GM18517 (cell line): ENCODE data around the gene SYNE1.

ENCODE experiments used
- ATAC-seq: cut with Tn5 transposase; IDR thresholded peaks from one replicate; pipeline ENCODE4 v1.9.1; 2021; ENCODE audit warnings: mild to moderate bottlenecking, moderate library complexity; ENCODE audit not compliant: unreplicated experiment

The SYNE1 gene

DNA sequence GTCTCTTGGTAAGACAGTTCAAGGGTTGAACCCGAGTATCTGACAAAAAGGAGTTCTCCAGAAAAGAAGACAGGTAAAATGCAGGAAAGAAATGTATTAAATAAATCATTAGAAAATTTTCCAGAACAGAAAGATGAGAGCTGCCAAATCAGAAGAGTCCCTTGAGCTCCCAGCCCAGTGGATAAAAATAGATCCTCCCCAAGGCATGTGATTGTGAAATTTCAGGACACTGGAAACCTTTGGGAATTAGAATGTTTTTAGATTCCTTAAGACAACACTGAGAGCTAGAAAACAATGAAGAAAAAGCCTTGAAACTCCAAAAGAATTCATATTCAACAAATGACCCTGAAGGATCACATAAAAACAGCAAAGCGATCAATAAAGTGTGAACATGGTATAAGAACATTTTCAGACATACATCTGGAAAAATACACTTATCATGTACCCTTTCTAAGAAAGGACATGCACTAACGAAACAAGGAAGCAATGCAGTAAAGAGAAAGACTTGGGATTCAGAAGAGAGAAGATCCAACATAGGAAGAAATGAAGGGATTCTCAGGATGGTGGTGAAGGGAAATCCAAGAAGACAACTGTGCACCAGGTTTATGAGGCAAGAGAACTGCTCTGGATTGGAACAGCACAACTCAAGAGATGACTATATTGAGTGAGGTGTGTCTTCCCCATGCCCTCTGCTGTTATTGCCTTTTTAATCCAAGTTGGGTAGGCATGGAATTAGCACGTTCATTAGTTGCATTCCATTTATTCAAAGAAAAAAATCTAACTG is 390.4 kb downstream of the SYNE1 start:
- ATAC-seq: no peak

DNA sequence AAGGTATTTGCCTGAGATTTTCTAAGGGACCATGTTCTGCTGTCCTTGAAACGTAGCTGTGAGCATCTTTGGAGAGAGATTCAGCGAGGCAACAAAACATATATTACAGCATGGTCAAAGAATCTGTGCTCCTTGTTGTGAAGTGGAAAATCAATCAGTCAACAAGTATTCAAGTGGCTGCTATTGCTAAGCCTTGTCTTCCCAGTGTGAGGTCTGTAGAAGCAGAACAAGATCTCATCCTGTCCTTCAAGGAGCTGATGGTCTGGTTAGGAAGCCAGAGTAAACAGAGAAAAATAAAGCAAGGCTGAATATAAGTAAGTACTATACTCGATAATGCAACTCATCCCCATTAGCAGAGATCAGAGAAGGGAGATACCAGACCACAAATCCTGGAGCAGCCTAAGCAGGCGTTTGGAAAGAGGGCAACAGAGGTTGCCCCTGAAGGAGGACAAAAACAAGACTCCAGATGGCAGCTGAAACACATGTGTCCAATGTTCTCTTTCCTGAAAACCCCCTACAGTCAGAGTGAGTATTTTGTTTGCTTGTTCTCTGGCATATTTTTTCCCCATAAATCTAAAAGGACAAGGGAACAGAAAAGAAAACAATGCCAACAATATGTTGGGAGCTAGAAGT is 392.0 kb downstream of the SYNE1 start:
- no peak for ATAC-seq

DNA sequence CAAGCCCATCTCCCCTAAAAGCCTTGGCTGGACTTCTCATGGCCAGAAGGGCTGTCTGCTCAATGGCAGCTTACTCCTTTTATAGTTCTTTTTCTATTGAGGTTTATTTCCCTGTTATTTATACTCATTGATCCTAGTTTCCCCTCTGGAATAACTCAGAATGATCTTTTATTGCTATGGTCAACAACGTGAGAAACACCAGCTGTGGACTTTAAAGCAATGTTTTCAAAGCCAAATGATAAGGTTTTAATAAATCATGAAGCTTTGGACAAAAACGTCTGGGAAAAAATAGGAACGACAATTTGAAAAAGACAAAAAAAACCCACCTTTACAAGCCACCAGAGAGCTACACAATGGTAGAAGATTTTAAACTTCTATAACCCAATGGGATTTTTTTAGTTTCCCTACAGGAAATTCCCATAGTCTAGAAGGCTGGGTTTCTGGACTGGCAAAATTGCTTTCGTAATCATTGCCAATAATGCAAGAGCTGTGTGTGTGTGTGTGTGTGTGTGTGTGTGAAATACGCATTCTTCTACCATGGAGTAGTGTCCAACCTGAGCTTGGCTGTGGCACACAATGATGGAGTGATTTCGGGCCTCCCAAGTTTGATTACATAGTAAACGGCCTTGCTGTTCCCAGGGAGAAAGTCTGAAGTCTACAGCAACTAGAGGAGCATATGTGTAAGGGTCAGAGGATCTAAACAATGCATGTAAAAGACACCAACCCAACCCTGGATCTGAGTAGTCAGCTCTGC is 396.0 kb downstream of the SYNE1 start:
- ATAC-seq: no peak

DNA sequence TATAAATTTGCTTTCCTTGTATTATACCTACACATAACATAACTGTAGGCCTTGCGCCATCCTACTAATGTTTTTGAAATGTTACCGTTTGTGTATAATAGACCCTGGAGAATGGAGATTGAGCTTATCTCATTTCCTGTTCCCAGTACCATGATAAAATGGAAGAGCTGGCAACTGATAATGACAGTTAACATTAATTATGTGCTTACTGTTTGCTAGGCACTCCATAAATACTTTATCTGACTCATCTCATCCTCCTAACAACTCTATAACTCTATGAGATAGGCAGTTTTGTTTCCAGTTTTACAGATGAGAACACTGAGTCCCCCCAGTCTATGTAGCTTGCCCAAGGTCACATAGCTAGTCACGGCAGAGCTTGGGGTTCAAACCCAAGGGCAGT is 396.7 kb downstream of the SYNE1 start:
- no peak for ATAC-seq

DNA sequence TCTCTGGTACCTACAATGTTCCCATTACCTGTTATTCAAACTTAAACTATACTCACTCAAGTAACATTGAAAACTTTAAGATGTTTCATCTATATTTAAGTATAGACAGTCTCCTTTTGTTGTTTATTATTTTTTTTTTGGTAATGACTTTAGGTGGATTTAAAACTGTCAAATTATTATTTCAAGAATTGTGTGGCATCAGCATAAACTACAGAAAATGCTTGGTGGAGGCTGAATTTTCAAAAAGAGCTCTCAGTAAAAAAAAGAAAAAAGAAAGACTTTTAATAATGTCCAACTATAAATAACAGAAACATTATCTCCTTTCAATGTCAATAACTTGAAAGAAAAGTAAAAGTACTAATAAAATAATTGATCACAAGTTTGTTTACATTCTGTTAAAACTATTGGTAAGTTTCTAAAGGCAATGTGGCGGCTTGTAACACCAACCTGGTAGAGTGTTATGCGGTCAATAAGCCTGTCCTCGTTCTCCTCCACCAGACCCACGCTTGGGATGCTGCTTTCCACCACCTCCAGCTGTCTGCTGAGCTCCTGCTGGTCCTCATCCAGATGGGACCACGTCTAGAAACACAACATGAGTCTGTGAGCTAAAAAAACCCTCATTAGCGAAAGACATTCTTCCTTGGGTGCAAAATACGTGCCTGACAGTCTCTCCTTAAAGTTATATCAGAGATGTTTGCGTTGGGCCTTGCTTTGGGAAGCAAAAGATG is 400.6 kb downstream of the SYNE1 start:
- ATAC-seq: no peak

DNA sequence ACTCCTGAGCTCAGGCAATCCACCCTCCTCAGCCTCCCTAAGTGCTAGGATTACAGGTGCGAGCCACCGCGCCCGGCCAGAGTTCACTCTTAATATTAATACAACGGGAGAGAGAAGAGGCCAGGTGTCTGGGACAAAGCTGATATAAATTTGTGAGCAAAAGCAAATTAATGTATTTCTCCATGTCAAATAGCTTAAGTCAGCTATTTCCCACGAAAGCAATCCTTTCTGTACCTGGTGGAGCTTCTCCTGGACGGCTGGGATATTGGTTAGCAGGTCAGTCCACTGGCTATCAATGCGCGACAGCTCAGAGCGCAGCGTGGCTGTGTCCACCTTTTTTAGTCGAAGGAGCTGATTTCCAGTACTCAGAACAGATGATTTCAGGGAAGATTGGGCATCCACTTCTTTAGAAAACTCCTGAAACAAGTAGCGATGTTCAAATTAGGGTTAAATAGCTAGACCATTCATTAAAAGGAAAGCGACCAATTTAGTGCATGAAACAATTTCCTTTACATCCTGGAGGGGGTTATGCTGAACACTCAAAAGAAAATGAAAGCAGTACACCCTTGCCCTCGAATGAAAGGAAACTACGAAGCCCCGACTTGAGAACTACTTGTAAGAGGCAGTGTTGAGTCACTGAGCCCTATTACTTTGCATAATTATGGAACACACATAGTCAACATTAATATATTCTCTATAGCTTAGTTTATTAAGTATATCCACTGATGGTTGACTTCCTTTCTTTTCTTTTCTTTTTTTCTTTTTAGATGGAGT is 403.4 kb downstream of the SYNE1 start:
- ATAC-seq: no peak

DNA sequence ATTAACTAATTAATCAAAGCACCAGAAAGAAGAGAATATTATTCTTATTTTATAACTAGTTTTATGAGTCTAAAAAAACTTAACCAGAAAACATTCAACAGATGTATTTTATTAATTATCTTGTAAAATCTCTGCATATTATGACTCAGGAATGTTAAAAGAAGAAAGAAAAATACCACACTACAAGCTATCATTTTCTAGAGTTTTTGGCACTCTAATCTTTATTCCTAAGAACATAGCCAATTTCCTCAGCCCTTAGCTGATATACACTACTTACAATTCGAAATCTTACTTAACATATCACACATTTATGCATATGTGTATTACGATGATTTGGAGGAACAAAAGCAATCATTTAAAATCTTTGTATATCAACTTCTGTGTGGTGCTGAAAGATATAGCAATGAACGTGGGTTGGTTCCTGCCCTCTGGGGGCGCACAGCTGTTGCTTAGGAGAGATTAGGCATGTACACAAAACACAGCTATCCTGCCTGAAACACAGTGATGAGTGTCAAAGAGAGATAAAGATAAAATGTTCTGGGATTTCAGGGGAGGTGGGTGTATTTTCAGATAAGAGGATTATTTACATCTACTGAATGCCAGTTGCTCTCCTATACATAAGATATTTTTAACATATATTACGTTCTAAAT is 404.5 kb downstream of the SYNE1 start:
- ATAC-seq: no peak

DNA sequence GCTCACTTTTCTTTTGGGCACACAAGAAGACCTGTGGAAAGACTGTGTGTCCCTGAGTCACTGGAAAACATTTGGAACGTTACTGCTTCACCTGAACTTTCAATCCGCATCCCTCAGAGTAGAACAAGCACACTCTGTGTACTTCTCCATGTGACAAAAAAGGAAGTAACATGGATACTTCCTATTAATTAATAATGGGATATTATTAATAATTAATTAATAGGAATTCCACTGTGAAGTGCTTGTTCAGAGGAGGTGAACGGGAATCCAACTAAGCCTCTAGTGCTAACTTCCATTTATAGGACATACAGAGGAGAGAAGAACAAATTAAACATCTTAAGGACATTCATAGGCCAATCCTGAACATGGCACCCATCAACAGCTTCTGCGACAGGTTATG is 407.8 kb downstream of the SYNE1 start:
- no peak for ATAC-seq

DNA sequence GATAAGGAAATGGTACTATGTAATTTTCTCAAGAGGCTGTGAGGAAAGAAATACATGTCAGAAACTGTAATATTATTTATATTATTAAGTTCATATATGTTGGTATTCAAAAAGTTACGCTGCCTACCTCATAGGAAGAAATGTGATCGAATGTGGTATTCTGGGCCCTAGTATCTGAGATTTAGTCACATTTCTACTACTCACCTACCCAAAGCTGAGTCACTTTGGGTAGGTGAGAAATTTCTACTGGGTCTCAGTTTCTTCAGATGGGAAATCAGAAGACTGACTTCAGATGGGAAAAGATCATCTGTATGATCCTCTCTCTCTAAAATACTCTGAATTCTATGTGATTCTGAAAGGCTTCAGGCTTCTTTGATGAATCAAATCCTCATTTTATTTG is 411.0 kb downstream of the SYNE1 start:
- ATAC-seq: no peak

DNA sequence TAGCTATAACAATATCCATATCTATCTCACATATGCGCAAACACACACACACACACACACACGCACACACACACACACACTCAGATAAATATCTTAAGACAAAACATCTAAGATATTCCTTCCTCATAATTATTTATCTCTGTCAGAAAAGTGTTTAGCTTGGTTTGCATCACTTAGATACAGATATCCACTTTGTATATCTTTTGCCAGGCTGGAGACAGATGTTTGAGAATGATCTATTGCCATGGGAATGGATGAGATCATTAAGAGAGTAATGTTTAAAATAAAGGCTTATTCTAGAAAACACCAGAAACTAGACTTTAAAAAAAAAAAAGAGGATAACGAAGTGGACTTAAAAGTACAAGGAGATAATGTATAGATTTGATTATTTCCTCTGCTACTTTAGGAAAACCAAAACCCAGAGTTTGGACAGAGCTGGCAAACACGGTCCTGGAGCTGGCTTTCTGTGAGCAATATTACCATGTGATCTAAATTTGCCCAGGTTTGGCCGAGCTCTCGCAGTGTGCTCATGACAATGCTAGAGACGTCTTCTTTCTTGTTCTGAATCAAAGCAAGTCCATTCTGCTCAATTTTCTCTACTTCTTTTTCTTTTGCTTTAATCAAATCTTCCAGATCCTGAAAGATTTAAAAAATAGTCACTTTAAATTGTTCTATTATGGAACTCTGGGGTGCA is 411.8 kb downstream of the SYNE1 start:
- ATAC-seq: no peak

DNA sequence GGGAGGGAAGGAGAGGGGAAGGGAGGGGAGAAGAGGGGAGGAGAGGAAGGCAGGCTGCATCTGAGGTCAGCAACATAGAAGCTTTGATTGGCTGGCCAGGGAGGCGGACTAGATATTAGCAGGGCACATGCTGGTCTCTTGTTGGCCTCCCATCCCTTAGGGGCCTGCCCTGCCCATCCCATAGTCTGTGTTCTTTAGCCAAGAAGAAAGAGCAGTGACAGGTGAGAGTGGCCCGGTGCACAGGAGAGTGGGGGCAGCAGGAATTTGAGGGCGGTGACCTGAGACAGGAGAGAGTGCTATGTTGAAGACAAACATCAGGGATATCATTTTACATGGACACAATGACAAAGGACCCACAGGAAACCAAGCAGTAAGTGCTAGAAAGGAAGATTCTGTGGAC is 413.5 kb downstream of the SYNE1 start:
- ATAC-seq: no peak

DNA sequence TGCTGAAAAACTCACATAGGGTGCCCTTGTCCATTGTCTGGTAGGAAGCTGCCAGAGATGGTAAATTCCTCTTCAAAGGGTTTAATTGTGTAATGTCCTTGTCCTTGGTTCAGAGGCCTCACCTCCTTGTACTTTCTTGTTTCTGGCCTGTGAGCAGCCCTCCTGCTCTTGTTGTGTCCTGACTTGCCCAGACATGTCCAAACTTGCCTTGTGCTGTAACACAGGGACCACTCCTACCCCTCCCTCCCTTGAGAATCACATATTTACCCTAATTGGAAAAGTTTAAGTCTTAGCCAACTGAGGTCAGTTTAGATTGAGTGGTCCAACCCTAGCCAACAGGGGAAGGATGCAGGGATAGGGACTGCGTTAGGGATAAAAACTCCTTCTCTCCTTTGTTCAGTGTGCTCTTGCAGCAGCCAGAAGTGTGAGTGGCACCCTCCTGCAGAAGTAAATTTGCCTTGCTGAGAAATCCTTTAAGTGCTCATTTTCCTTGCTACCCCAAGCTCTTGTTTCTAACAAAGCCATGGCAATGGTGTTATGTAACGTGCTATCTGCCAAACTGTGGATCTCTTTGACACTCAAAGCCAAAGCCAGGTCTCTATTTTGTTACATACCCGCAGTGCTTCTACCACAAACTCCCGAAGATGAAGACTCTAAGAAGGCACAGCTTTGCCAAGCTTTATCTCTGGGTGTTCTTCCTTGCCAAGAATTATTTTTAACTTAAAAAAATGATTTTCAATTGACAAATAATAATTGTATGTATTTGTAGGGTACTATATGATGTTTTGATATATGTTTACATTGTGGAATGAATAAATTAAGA is 415.1 kb downstream of the SYNE1 start:
- ATAC-seq: no peak

DNA sequence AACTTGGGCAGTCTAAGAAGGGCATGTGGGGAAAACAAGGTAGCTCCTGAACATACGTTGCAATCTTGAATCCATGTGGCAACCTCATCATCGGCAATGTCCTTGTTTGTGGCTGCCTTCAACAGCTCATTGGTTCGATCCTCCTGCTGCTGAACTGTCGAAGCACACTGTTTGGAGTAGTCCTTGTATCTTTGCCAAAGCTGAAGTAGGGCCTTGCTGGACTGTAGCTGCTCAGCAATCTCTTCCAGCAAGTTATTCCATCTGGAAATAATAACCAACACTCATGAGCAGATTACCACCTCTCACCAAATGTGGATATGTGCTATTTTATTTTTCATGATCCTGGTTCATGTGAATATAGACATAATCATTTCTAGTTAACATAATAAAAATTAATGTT is 416.4 kb downstream of the SYNE1 start:
- no peak for ATAC-seq

DNA sequence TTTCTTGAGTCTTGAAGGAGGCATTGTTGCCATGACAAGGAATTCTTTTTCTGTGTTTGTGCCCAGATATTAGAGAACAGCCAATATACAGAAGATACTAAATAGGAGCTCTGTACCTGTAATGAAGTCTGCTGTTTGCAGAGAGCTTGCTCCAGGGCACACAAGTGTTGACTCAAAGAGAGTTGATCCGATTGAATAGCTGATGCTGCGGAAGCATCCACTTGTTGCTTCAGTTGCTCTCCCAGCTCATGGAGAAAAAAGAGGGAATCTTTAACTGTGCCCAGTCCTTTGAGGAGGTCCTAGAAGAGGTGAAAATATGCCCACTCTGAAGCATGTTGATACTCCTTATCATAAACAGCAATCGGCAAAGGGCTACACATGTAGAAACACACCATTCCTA is 418.3 kb downstream of the SYNE1 start:
- ATAC-seq: no peak

DNA sequence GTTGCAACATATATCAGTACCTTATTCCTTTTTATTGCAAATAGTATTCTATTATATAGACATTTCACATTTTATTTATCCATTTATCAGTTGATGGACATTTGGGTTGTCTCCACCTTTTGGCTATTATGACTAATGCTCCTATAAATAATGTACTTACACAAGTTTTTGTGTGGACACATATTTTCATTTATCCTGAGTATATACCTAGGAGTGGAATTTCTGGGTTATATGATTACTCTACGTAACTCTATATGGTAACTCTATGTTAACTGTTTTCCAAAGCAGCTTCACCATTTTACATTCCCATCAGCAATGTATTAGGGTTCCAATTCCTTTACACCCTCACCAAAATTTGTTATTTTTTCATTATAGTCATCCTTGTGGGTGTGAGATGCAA is 424.7 kb downstream of the SYNE1 start:
- no peak for ATAC-seq

DNA sequence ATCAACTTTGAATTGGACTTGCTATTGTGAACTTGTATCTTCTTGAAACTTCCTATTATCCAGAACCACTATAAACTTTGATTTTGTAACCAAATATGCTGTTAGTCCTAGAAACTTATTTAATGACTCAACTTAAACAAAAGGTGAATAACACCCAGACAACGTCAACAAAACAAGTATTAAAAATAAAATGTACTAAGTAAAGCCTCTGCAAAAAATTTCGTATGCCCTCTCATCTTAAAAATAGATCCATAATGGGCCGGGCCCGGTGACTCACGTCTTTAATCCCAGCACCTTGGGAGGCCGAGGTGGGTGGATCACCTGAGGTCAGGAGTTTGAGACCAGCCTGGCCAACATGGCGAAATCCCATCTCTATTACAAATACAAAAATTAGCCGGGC is 428.0 kb downstream of the SYNE1 start:
- no peak for ATAC-seq

DNA sequence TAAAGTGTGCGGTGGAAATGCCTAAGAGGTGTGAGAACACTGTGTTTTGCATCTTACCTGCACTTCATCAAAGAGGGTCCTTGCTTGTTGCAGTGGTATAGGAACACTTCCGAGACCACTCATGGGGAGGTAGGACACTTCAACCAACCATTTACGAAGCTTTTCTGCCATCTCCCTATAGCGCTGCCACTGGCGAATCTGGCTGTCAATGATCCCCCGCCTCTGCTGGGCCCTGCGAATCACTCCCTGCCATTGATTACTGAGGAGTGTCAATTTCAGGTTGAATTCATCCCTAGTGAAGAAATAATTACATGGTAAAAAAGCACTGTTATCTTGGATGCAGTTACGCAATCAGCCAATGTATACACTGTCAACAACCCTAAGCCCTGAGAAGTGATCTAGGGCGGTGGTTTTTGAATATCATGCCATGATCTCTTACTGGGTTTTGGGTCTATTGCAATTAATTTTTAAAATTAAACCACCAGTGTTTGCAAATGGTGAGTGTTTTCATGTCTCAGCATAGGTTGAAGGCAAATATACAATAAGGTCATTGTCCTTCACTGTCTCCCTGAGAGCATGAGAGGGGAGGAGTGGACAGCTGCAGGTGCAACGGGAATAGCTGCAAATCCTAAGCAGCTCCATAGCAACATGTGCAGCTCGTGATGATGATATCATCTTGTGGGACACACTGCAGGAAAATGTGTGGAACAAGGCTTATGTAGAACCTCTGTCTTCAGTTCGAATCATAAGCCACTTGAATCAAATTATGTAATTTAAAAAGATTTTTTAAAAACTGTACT is 429.0 kb downstream of the SYNE1 start:
- ATAC-seq: no peak
